Measurements from ENCODE around the gene CHN1.

The CHN1 gene

GRCh38 chr2:174924061-174924693 is 81.0 kb downstream of the CHN1 start:
- no peak for DNase-seq (ENCODE audit: low read depth, low spot score)

GRCh38 chr2:174919947-174920595 is 85.1 kb downstream of the CHN1 start:
- DNase-seq (ENCODE audit: low read depth, low spot score), result no peak

- no peak for DNase-seq (ENCODE audit: low read depth, low spot score)
Measured at GRCh38 chr2:174918886-174919526, 86.2 kb downstream of the CHN1 start.

GRCh38 chr2:174916270-174916930 is 88.8 kb downstream of the CHN1 start:
- no peak for DNase-seq (ENCODE audit: low read depth, low spot score)

GRCh38 chr2:174914853-174915760 is 90.1 kb downstream of the CHN1 start:
- DNase-seq (ENCODE audit: low read depth, low spot score), result no peak

- no peak for DNase-seq (ENCODE audit: low read depth, low spot score)
Measured at GRCh38 chr2:174908284-174908683, 96.9 kb downstream of the CHN1 start.

GRCh38 chr2:174903264-174903556 is 102.0 kb downstream of the CHN1 start:
- no peak for DNase-seq (ENCODE audit: low read depth, low spot score)

GRCh38 chr2:174902506-174903263 is 102.5 kb downstream of the CHN1 start:
- DNase-seq (ENCODE audit: low read depth, low spot score), result no peak

- no peak for DNase-seq (ENCODE audit: low read depth, low spot score)
Measured at GRCh38 chr2:174901075-174901474, 104.1 kb downstream of the CHN1 start.

GRCh38 chr2:174897286-174897685 is 107.9 kb downstream of the CHN1 start:
- DNase-seq (ENCODE audit: low read depth, low spot score), result no peak

GRCh38 chr2:174893018-174893417 is 112.2 kb downstream of the CHN1 start:
- DNase-seq (ENCODE audit: low read depth, low spot score), result no peak

GRCh38 chr2:174892546-174892945 is 112.6 kb downstream of the CHN1 start:
- DNase-seq (ENCODE audit: low read depth, low spot score), result no peak

- no peak for DNase-seq (ENCODE audit: low read depth, low spot score)
Measured at GRCh38 chr2:174888646-174889271, 116.4 kb downstream of the CHN1 start.

GRCh38 chr2:174888146-174888545 is 117.0 kb downstream of the CHN1 start:
- no peak for DNase-seq (ENCODE audit: low read depth, low spot score)

GRCh38 chr2:174882416-174882815 is 122.8 kb downstream of the CHN1 start:
- DNase-seq (ENCODE audit: low read depth, low spot score), result no peak

GRCh38 chr2:174881678-174882077 is 123.5 kb downstream of the CHN1 start:
- DNase-seq (ENCODE audit: low read depth, low spot score), result no peak

- no peak for DNase-seq (ENCODE audit: low read depth, low spot score)
Measured at GRCh38 chr2:174878537-174879147, 126.5 kb downstream of the CHN1 start.

GRCh38 chr2:174877751-174878150 is 127.4 kb downstream of the CHN1 start:
- DNase-seq (ENCODE audit: low read depth, low spot score), result no peak

- DNase-seq (ENCODE audit: low read depth, low spot score), result no peak
Measured at GRCh38 chr2:174877301-174877700, 127.9 kb downstream of the CHN1 start.

- no peak for DNase-seq (ENCODE audit: low read depth, low spot score)
Measured at GRCh38 chr2:174874085-174874484, 131.1 kb downstream of the CHN1 start.
